ENCODE results near the gene PSMB3. TPM values are rescaled to one million over a fixed set of nuclear protein-coding genes. Genes with fewer than 3 reads are reported as not detected.
A peak's percentile ranks its signal among the peaks of the same experiment; 100 is the strongest.

PSMB3 gene
- total and polyA plus RNA-seq, 2 donors from 2014 or later, result 156 to 347 TPM

DNA sequence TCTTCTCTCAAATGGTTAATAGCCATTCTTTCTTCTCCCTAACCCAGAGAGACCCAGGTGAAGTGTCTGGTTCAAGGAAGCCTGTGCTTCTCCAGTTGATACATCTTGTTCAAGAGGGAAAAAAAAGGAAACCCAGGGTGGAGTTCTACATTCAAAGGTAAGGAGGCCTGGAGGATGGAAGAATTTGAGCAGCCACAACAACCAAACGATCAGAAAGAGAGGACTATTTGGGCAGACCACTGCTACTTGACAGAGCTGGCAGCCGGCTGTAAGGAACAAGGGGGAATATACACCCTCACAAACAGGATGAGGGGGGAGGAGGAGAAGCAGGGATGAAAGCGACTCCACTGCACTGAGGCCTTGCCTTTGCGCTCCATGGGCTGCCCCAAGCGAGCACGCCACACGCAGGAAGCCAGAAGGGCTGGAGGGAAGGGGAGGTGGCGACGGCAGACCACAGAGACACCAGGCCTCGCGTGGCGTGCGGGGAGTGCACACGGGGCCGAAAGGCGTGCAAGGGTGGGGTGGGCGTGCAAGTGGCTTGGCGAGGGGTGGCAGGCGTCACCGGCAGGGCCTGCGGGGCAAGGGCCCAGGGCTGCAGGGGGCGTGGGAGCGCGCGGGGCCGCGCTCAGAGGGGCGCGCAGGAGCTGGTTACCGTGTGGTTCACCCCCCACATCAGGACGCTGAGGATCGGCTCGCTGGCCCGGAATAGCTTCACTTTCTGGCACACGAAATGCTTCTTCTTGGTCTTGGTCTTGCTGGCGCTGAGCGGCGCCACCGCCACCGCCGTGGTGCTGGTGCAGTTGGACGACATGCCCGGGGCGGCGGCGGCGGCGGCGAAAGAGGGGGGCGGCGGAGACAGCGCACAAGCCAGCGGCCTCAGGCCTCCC is 46.3 kb downstream of the PSMB3 start:
- DNase-seq (peak in 3 of 5 donors; percentile 59 to 89 (median 72)), FAIRE-seq (no peak)
- H3K4me1 ChIP-seq (ENCODE audit: control insufficient read depth in 2 of 3, insufficient read depth in 2 of 3, low read depth in 1 of 3, low read length in 3 of 3), result peaks cover 5 to 22% (median 7%) of the 10 kb centered on the region in 3 donors
- no peaks in the 10 kb centered on the region for H3K9me3 ChIP-seq (ENCODE audit: control insufficient read depth in 2 of 3, insufficient read depth in 1 of 3, low read length in 3 of 3)
- peaks cover under 1 to 23% (median 12%) of the 10 kb centered on the region in 3 donors for H3K36me3 ChIP-seq (ENCODE audit: control insufficient read depth in 2 of 3, insufficient read depth in 3 of 3, low read length in 3 of 3)
- TF ChIP-seq, protein P1, sequence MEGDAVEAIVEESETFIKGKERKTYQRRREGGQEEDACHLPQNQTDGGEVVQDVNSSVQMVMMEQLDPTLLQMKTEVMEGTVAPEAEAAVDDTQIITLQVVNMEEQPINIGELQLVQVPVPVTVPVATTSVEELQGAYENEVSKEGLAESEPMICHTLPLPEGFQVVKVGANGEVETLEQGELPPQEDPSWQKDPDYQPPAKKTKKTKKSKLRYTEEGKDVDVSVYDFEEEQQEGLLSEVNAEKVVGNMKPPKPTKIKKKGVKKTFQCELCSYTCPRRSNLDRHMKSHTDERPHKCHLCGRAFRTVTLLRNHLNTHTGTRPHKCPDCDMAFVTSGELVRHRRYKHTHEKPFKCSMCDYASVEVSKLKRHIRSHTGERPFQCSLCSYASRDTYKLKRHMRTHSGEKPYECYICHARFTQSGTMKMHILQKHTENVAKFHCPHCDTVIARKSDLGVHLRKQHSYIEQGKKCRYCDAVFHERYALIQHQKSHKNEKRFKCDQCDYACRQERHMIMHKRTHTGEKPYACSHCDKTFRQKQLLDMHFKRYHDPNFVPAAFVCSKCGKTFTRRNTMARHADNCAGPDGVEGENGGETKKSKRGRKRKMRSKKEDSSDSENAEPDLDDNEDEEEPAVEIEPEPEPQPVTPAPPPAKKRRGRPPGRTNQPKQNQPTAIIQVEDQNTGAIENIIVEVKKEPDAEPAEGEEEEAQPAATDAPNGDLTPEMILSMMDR (IDR thresholded peaks at IDR 0.05; ENCODE audit: borderline replicate concordance, extremely low read depth, insufficient read depth), result no peak
- intact Hi-C loops (cut with DNase I), result no loop called here
- no peaks in the 10 kb centered on the region for H3K27me3 ChIP-seq (ENCODE audit: control insufficient read depth, insufficient read depth, low read length)
- H3K9ac ChIP-seq (ENCODE audit: low read length in 3 of 3), result peak overlapping the region; percentile 62 to 82 (median 82)
- peak overlapping the region; percentile 90 to 91 for H3K27ac ChIP-seq (ENCODE audit: low read depth in 2 of 2, low read length in 2 of 2)
- peak overlapping the region; percentile 69 to 78 (median 78) for H3K4me3 ChIP-seq (ENCODE audit: low read length in 3 of 3)

DNA sequence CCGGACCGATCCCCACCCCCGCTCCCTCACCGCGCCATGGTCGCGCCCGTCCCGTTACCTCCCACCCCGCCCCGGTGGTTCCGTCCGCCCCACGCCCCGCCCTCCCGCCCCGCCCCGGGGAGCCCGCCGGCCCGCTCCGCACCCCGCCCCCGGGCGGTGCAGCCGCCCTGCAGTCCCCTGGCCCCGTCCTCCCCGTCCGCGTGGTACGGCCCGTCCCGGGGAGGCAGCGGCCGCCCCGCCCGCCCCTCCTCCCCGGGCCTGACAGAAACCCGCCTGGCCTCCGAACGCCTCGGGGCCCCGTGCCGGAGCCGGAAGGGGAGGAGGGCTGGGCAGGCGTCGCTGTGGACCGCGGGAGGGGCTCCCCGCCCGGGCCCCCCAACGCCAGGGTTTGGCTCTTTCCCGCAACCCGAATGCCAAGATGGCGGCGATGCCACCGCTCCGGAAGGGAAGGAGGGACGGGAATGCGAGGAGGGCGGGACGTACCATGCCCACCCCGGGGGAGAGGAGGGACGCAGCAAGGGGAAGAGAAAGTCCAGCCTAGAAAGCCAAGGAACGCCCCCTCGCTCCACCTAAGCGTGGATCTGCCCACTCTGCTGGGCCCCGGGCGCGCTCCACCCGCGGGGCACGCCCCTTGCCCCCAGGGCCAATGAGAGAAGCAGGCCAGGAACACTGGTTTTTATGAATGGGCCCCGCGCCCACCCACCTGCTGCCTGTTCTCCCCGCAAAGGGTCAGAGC is 47.1 kb downstream of the PSMB3 start, which contains the start of gene PIP4K2B:
Gene PIP4K2B (minus strand): TSS at position 56 of the 736 bp plus-strand sequence. CDS start 132 bp downstream, outside the sequence.
- H3K27me3 ChIP-seq (ENCODE audit: control insufficient read depth, insufficient read depth, low read length), result no peaks in the 10 kb centered on the region
- peak; percentile 98 to 99 (median 98) for DNase-seq
- H3K4me1 ChIP-seq (ENCODE audit: control insufficient read depth in 2 of 3, insufficient read depth in 2 of 3, low read depth in 1 of 3, low read length in 3 of 3), result peaks cover 5 to 22% (median 7%) of the 10 kb centered on the region in 3 donors
- peak within 1 kb of the TSS; percentile 62 to 82 (median 82) for H3K9ac ChIP-seq (ENCODE audit: low read length in 3 of 3)
- peak within 1 kb of the TSS; percentile 98 for H3K27ac ChIP-seq (ENCODE audit: low read depth in 2 of 2, low read length in 2 of 2)
- TF ChIP-seq, protein P1 (IDR thresholded peaks at IDR 0.05; ENCODE audit: borderline replicate concordance, extremely low read depth, insufficient read depth), result no peak
- FAIRE-seq, result no peak
- intact Hi-C loops (cut with DNase I), result no loop called here
- peaks cover 3 to 29% (median 15%) of the 10 kb centered on the region in 3 donors for H3K36me3 ChIP-seq (ENCODE audit: control insufficient read depth in 2 of 3, insufficient read depth in 3 of 3, low read length in 3 of 3)
- H3K4me3 ChIP-seq (ENCODE audit: low read length in 3 of 3), result peak within 1 kb of the TSS; percentile 69 to 78 (median 78)
- no peaks in the 10 kb centered on the region for H3K9me3 ChIP-seq (ENCODE audit: control insufficient read depth in 2 of 3, insufficient read depth in 1 of 3, low read length in 3 of 3)

DNA sequence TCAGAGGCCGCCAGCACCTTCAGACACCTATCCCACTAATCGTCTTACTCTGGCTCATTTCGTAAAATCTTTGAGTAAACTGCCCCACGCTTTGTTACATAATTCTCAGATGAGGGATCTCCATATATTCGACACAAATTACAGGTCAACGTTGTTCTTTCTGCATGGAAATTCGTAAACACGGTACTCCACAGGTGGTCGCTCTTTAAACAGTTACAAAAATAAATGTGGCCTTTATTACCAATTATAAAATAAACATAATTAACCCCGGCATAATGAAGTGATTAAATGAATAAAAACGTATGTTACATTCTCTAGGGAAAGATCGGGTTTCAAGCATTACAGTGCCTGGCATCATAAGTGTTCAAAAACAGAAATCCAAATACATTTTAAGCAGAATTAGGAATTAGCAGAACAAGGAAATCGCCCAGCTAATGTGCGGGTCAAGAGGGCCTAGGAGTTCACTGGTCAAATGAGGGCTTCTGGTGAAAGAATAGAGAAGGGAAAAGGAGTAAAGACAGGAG is 47.8 kb downstream of the PSMB3 start:
- H3K4me1 ChIP-seq (ENCODE audit: control insufficient read depth in 2 of 3, insufficient read depth in 2 of 3, low read depth in 1 of 3, low read length in 3 of 3), result peaks cover 5 to 22% (median 7%) of the 10 kb centered on the region in 3 donors
- H3K27me3 ChIP-seq (ENCODE audit: control insufficient read depth, insufficient read depth, low read length), result no peaks in the 10 kb centered on the region
- no peak for FAIRE-seq
- no peaks in the 10 kb centered on the region for H3K9me3 ChIP-seq (ENCODE audit: control insufficient read depth in 2 of 3, insufficient read depth in 1 of 3, low read length in 3 of 3)
- H3K9ac ChIP-seq (ENCODE audit: low read length in 3 of 3), result peak overlapping the region in 2 of 3 donors; percentile 21 to 29
- DNase-seq, result no peak
- peak overlapping the region; percentile 98 for H3K27ac ChIP-seq (ENCODE audit: low read depth in 2 of 2, low read length in 2 of 2)
- H3K36me3 ChIP-seq (ENCODE audit: control insufficient read depth in 2 of 3, insufficient read depth in 3 of 3, low read length in 3 of 3), result peaks cover 3 to 29% (median 15%) of the 10 kb centered on the region in 3 donors
- intact Hi-C loops (cut with DNase I), result no loop called here
- TF ChIP-seq, protein P1 (IDR thresholded peaks at IDR 0.05; ENCODE audit: borderline replicate concordance, extremely low read depth, insufficient read depth), result no peak
- peak overlapping the region; percentile 50 to 62 (median 57) for H3K4me3 ChIP-seq (ENCODE audit: low read length in 3 of 3)
